Osteocyte (in vitro differentiated cells): ENCODE data around the gene SSBP1. TPM values are rescaled to one million over a fixed set of nuclear protein-coding genes. Genes with fewer than 3 reads are reported as not detected.
"Not testable (repeated sequence)": the region's sequence is repeated elsewhere in the genome, so short reads cannot be mapped to it uniquely, and the experiment has no call there.

Source experiments
- DNase-seq: peaks from one replicate; pipeline ENCODE4 v3.0.0; 2021; ENCODE audit warnings: mixed read lengths; ENCODE audit not compliant: unreplicated experiment; ENCODE audit errors: extremely low spot score
- H3K27ac Mint-ChIP-seq: one replicate; pipeline ENCODE4 v1.8.0; 2021; ENCODE audit warnings: mild to moderate bottlenecking, mixed read lengths; ENCODE audit not compliant: unreplicated experiment
- H3K27me3 Mint-ChIP-seq: one replicate; pipeline ENCODE4 v1.8.0; 2021; ENCODE audit warnings: mixed read lengths; ENCODE audit not compliant: unreplicated experiment
- H3K36me3 Mint-ChIP-seq: one replicate; pipeline ENCODE4 v1.8.0; 2021; ENCODE audit warnings: mixed read lengths; ENCODE audit not compliant: unreplicated experiment
- H3K4me1 Mint-ChIP-seq: one replicate; pipeline ENCODE4 v1.8.0; 2021; ENCODE audit warnings: mixed read lengths; ENCODE audit not compliant: unreplicated experiment
- H3K4me3 Mint-ChIP-seq: one replicate; pipeline ENCODE4 v1.8.0; 2021; ENCODE audit warnings: mild to moderate bottlenecking, moderate library complexity, mixed read lengths; ENCODE audit not compliant: unreplicated experiment
- H3K9me3 Mint-ChIP-seq: one replicate; pipeline ENCODE4 v1.8.0; 2021; ENCODE audit warnings: mixed read lengths; ENCODE audit not compliant: unreplicated experiment
- long read RNA-seq: library from polyadenylated mRNA; unstranded; transcript quantifications from one replicate; pipeline ENCODE4 v2.0.0, GENCODE V29; 2021
- total RNA-seq: library from RNA; stranded (reverse); gene quantifications from 2 replicates; pipeline ENCODE4 v1.2.1, GENCODE V29; 2021
- TF ChIP-seq, protein P1 (sequence below): fragments of 200-600 bp; sonication (generic); IDR thresholded peaks from 2 replicates; pipeline ENCODE4 v1.5.0; 2021; ENCODE audit warnings: antibody characterized with exemption, mild to moderate bottlenecking, moderate library complexity

Gene SSBP1, protein sequence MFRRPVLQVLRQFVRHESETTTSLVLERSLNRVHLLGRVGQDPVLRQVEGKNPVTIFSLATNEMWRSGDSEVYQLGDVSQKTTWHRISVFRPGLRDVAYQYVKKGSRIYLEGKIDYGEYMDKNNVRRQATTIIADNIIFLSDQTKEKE
- total RNA-seq, result 96.4 and 112 TPM in 2 replicates
- long read RNA-seq, transcript SSBP1-214 (7 exons, 636 nt), result minor isoform, 12 of 66 reads
- long read RNA-seq, transcript SSBP1-201 (7 exons, 687 nt), result major isoform, 34 of 66 reads
- long read RNA-seq, partial matches to known transcripts, result 5 of 66 reads
- long read RNA-seq, other reads (novel, unspliced or antisense), result 7 of 66 reads

DNA sequence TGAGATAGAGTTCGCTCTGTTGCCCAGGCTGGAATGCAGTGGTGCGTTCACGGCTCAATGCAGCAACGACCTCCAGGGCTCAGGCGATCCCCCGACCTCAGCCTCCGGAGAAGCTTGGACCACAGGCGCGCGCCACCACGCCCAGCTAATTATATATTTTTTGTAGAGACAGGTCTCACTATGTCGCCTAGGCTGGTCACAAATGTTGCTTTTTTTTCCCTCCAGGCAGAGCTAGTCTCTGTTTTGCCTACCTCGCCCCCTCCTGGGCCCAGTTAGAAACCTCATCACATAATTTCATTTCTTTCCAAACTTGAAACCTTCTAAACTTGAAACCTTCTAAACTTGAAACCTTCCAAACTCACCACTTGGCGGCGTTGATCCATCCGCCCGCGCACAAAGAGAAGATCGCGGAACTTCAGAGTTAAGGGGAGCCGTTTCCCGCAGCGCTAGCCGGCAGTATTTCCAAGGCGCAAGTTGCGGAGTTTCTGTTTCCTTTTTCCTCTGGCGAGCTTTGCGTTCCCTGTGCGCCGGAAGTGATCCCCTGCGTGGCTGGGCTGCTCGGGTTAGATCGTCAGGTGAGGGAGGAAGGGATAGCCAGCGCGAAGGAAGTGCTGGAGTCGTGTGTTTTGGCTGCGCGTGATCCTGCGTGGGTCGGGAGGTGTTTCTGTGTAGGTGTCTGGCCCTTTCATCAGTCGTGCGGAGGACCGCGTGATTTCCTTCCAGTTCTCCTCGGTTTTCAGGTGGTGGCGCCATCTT is at the start of gene SSBP1:
TSS of gene SSBP1 (plus strand) at position 523 of the 756 bp plus-strand sequence. CDS start 809 bp downstream, outside the sequence.
- peaks cover 23% of the 10 kb centered on the region for H3K4me1 Mint-ChIP-seq
- H3K36me3 Mint-ChIP-seq, result peaks cover 13% of the 10 kb centered on the region
- TF ChIP-seq, protein P1, sequence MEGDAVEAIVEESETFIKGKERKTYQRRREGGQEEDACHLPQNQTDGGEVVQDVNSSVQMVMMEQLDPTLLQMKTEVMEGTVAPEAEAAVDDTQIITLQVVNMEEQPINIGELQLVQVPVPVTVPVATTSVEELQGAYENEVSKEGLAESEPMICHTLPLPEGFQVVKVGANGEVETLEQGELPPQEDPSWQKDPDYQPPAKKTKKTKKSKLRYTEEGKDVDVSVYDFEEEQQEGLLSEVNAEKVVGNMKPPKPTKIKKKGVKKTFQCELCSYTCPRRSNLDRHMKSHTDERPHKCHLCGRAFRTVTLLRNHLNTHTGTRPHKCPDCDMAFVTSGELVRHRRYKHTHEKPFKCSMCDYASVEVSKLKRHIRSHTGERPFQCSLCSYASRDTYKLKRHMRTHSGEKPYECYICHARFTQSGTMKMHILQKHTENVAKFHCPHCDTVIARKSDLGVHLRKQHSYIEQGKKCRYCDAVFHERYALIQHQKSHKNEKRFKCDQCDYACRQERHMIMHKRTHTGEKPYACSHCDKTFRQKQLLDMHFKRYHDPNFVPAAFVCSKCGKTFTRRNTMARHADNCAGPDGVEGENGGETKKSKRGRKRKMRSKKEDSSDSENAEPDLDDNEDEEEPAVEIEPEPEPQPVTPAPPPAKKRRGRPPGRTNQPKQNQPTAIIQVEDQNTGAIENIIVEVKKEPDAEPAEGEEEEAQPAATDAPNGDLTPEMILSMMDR, result peak; percentile 84
- H3K9me3 Mint-ChIP-seq, result no peaks in the 10 kb centered on the region
- peak within 1 kb of the TSS; percentile 99 for H3K4me3 Mint-ChIP-seq
- DNase-seq, result peak; percentile 96
- no peaks in the 10 kb centered on the region for H3K27me3 Mint-ChIP-seq
- peak within 1 kb of the TSS; percentile 98 for H3K27ac Mint-ChIP-seq

DNA sequence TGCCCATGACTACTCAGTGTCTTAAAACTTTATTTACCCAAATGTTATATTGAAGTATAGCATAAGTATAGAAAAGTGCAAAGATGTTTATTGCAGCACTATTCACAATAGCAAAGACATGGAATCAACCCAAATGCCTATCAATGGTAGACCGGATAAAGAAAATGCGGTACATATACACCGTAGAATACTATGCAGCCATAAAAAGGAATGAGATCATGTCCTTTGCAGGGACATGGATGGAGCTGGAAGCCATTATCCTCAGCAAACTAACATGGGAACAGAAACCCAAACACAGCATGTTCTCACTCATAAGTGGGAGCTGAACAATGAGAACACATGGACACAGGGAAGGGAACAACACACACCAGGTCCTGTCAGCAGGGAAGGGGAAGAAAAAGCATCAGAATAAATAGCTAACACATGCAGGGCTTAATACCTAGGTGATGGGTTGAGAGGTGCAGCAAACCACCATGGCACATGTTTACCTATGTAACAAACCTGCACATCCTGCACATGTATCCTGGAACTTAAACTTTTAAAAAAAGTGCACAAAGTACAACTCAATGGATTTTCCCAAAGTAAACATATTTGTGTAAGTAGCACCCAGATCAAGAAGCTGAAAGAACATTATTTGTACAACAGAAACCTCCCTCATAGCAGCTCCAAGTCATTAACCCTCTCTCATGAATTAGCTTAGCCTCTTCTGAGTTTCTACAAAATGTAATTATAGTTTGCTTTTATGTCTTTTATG is 48.9 kb upstream of the SSBP1 start:
- not testable (repeated sequence) for H3K27me3 Mint-ChIP-seq, H3K4me3 Mint-ChIP-seq, DNase-seq, H3K27ac Mint-ChIP-seq, H3K4me1 Mint-ChIP-seq, H3K9me3 Mint-ChIP-seq
- H3K36me3 Mint-ChIP-seq, result peaks cover 10% of the 10 kb centered on the region

DNA sequence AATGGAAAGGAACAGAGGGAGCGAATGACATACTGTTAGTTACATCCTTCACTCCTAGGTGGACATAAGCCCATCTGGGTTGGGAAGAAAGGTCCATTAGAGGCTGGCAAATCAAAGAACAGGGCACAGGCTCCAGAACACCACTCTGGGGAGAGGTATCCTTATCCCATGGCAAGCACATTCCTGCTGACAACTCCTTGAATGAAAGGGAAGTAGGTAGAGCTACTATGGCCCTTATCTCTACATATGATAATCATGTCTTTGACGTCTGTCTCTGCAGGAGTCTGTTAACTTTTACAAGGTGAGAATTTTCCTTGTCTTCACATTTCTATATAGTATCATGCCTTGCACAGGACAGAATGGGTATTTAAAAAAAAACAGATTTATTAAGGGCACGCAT is 46.6 kb upstream of the SSBP1 start:
- no peaks in the 10 kb centered on the region for H3K9me3 Mint-ChIP-seq
- H3K36me3 Mint-ChIP-seq, result no peaks in the 10 kb centered on the region
- DNase-seq, result no peak
- H3K27me3 Mint-ChIP-seq, result no peaks in the 10 kb centered on the region
- H3K4me1 Mint-ChIP-seq, result peaks cover 10% of the 10 kb centered on the region
- H3K4me3 Mint-ChIP-seq, result no peak overlapping the region
- H3K27ac Mint-ChIP-seq, result no peak overlapping the region
- TF ChIP-seq, protein P1, result no peak

DNA sequence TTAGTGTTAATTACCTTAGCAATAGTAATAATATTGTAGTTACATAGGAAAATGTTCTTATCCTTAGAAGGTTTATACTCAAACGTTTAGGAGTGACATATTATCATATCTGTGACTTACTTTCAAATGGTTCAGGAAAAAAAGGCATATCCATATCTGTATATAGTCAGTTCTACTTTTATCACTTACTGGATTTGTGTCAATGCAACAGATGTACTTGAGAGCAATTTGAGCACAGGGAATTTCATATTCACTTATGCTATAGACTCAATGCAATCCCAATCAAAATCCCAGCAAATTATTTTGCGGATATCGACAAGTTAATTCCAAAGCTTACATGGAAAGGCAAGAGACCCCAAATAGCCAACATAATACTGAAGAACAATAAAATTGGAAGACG is 46.2 kb upstream of the SSBP1 start:
- H3K9me3 Mint-ChIP-seq, result no peaks in the 10 kb centered on the region
- no peak for DNase-seq
- peaks cover 8% of the 10 kb centered on the region for H3K4me1 Mint-ChIP-seq
- H3K27ac Mint-ChIP-seq, result no peak overlapping the region
- no peaks in the 10 kb centered on the region for H3K27me3 Mint-ChIP-seq
- no peaks in the 10 kb centered on the region for H3K36me3 Mint-ChIP-seq
- TF ChIP-seq, protein P1, result no peak
- H3K4me3 Mint-ChIP-seq, result no peak overlapping the region

DNA sequence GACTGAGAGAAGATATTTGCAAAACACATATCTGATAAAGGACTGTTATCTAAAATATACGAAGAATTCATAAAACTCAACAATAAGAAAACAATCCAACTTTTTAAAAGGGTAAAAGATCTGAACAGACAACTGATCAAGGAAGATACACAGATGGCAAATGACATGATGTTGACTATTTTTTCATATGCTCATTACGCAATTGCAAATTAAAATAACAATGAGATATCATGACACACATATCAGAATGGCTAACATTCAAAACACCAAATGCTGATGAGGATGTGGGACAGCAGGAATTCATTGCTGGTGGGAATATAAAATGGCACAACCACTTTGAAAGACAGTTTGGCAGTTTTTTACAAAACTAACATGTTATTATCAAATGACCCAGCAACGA is 45.1 kb upstream of the SSBP1 start:
- Mint-ChIP-seq H3K36me3 (no peaks in the 10 kb centered on the region), H3K9me3 (no peaks in the 10 kb centered on the region), H3K4me3 (no peak overlapping the region), H3K27ac (no peak overlapping the region), H3K4me1 (peaks cover 15% of the 10 kb centered on the region), H3K27me3 (no peaks in the 10 kb centered on the region)
- DNase-seq, result no peak
- TF ChIP-seq, protein P1, result no peak
